ENCODE results near the gene ACTL6A. TPM values are rescaled to one million over a fixed set of nuclear protein-coding genes. Genes with fewer than 3 reads are reported as not detected.

Gene ACTL6A
- total RNA-seq, 4 donors from 2014 or later: 12.1 to 27.8 (median 21.0) TPM

DNA sequence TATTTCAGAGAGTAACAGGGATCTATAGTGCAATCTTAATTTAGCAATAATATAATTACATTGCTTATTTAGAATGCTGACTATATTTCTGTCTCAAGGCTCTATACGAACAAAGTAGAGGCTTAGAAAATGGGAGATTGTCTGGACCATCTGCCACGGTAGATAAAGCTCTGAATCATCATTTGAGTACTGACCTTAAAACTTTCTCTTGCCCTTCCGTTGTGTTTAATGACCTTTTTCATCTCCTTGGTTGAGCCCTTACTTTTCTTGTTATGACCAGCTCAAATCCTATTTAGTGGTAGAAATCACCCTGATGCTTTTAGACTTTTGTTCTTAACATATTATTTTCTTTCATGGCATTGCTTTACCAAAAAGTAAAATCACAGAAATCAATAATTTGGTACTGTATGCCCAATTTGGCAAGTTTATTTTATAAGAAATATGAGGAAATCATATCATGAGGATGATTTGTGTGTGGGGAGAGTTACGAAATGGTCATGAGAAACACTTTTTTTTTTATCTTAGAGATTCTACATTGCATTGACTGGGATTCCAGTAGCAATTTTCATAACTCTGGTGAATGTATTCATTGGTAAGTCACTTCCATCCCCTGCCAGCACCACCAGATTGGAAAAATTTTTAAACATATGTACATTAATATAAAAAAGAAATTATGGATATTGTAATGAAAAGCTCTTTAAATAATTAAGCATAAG lies 52.9 kb downstream of the ACTL6A start:
- H3K4me3 ChIP-seq: no peak overlapping the region
- no peak for DNase-seq
- peaks cover 0 to 2% of the 10 kb centered on the region in 2 donors for H3K4me1 ChIP-seq
- no peaks in the 10 kb centered on the region for H3K9me3 ChIP-seq
- H3K27ac ChIP-seq: no peak overlapping the region
- H3K27me3 ChIP-seq: no peaks in the 10 kb centered on the region
- intact Hi-C loops (cut with DNase I; ENCODE audit: low total_unique reads) (no loop called here), in situ Hi-C loops (cut with MboI; ENCODE audit: low sequenced_read_pairs in 4 of 4) (loop anchor here in 1 of 4 donors (25.0 kb wide), 1 partner anchor 478 kb away; the partner anchor contains the start of gene PIK3CA)
- TF ChIP-seq, protein P1, sequence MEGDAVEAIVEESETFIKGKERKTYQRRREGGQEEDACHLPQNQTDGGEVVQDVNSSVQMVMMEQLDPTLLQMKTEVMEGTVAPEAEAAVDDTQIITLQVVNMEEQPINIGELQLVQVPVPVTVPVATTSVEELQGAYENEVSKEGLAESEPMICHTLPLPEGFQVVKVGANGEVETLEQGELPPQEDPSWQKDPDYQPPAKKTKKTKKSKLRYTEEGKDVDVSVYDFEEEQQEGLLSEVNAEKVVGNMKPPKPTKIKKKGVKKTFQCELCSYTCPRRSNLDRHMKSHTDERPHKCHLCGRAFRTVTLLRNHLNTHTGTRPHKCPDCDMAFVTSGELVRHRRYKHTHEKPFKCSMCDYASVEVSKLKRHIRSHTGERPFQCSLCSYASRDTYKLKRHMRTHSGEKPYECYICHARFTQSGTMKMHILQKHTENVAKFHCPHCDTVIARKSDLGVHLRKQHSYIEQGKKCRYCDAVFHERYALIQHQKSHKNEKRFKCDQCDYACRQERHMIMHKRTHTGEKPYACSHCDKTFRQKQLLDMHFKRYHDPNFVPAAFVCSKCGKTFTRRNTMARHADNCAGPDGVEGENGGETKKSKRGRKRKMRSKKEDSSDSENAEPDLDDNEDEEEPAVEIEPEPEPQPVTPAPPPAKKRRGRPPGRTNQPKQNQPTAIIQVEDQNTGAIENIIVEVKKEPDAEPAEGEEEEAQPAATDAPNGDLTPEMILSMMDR (IDR thresholded peaks at IDR 0.05 in 4 of 5, conservative IDR thresholded peaks at IDR 0.05 in 1 of 5): no peak
- no peak for TF ChIP-seq POLR2A (IDR thresholded peaks at IDR 0.05)
- peaks cover 4 to 40% of the 10 kb centered on the region in 2 donors for H3K36me3 ChIP-seq
- no peak for ATAC-seq

DNA sequence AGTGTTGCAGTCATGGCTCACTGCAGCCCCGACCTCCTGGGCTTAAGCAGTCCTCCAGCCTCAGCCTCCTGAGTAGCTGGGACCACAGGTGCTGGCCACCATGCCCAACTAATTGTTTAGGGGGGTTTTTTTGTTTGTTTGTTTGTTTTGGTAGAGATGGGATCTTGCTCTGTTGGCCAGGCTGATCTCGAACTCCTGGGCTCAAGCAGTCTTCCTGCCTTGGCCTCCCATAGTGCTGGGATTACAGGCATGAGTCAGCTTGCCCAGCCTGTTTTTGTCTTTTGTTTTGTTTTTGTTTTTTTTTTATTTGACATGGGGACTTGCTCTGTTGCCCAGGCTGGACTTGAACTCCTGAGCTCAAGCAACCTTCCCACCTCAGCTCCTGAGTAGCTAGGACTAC lies 59.3 kb downstream of the ACTL6A start:
- TF ChIP-seq POLR2A (IDR thresholded peaks at IDR 0.05): no peak
- TF ChIP-seq, protein P1 (IDR thresholded peaks at IDR 0.05 in 4 of 5, conservative IDR thresholded peaks at IDR 0.05 in 1 of 5): no peak
- Histone ChIP-seq H3K9me3 (no peaks in the 10 kb centered on the region), H3K4me3 (no peak overlapping the region), H3K36me3 (peaks cover 9 to 77% of the 10 kb centered on the region in 2 donors), H3K27me3 (no peaks in the 10 kb centered on the region), H3K4me1 (no peaks in the 10 kb centered on the region), H3K27ac (no peak overlapping the region)
- intact Hi-C loops (cut with DNase I; ENCODE audit: low total_unique reads) (no loop called here), in situ Hi-C loops (cut with MboI; ENCODE audit: low sequenced_read_pairs in 4 of 4) (loop anchor here in 1 of 4 donors (25.0 kb wide), 1 partner anchor 485 kb away; the partner anchor contains the start of gene PIK3CA)
- ATAC-seq: no peak
- no peak for DNase-seq

DNA sequence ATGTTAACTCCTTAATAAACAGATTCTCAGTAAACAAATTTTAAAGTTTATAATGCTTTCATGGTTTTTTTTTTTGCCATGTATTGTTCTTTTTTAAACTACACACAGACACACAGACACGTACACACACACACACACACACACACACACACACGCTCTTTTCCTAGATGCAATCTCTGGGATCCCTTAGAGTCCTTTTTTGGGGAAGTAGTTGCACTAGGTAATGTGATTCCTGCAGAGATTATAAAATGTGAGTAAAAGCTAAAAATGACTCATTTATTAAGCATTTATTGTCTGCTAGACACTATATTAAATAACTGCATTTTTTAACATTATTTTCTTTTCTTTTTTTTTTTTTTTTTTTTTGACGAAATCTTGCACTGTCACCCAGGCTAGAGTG lies 61.7 kb downstream of the ACTL6A start:
- no peak for ATAC-seq
- H3K9me3 ChIP-seq: no peaks in the 10 kb centered on the region
- H3K36me3 ChIP-seq: peaks cover 6 to 58% of the 10 kb centered on the region in 2 donors
- DNase-seq: no peak
- no peaks in the 10 kb centered on the region for H3K27me3 ChIP-seq
- intact Hi-C loops (cut with DNase I; ENCODE audit: low total_unique reads): no loop called here
- no peak overlapping the region for H3K27ac ChIP-seq
- H3K4me1 ChIP-seq: no peaks in the 10 kb centered on the region
- H3K4me3 ChIP-seq: no peak overlapping the region
- TF ChIP-seq POLR2A (IDR thresholded peaks at IDR 0.05): no peak
- TF ChIP-seq, protein P1 (IDR thresholded peaks at IDR 0.05 in 4 of 5, conservative IDR thresholded peaks at IDR 0.05 in 1 of 5): no peak
- in situ Hi-C loops (cut with MboI; ENCODE audit: low sequenced_read_pairs in 4 of 4): loop anchor here in 1 of 4 donors (25.0 kb wide), 1 partner anchor 487 kb away; the partner anchor contains the start of gene PIK3CA

DNA sequence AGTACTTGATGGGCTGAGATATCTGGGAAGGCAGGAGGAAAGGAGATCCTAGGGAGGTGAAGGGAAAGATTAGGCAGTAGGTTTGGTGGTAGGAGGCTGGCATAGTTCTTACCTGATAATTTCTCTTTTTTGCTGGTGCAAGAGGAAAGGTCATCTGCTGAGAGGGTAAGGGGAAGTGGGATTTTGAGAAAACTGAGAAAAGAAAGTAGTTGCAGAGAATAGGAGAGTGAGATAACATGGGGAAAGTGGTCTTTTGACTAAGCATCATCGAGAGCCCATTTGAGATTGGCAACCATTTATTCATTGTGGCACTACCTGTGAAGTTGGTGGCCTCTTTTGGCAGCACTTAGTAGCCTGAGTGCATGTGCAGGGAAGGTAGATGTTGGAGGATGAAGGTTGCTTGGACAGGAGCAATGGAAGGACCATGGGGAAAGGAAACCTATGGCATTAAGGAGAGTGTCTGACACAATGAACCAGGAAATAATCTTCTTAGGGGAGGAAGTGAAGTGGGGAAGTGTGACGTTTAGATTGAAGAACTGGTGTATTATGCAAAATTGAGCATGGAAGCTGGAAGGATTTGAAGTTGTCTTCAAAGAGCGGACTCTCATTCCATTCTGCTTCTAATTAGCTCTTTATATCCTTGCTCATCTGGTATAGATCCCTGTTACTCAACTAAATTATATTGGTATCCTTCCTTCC lies 68.2 kb downstream of the ACTL6A start:
- intact Hi-C loops (cut with DNase I; ENCODE audit: low total_unique reads): no loop called here
- in situ Hi-C loops (cut with MboI; ENCODE audit: low sequenced_read_pairs in 4 of 4): no loop called here
- Histone ChIP-seq H3K27me3 (no peaks in the 10 kb centered on the region), H3K4me3 (no peak overlapping the region), H3K36me3 (peaks cover 0 to 3% of the 10 kb centered on the region in 2 donors), H3K9me3 (no peaks in the 10 kb centered on the region), H3K4me1 (no peaks in the 10 kb centered on the region), H3K27ac (no peak overlapping the region)
- ATAC-seq: no peak
- TF ChIP-seq, protein P1 (IDR thresholded peaks at IDR 0.05 in 4 of 5, conservative IDR thresholded peaks at IDR 0.05 in 1 of 5): no peak
- TF ChIP-seq POLR2A (IDR thresholded peaks at IDR 0.05): no peak
- no peak for DNase-seq

Other genes starting within 250 kb of the ACTL6A start
- gene ZNF639, start 239.9 kb upstream of the ACTL6A start, total RNA-seq: 10 to 100 TPM; 28.7 to 43.7 (median 39.7) TPM
- gene MFN1, start 215.2 kb upstream of the ACTL6A start, total RNA-seq: 10 to 100 TPM; 27.2 to 37.1 (median 32.9) TPM
- 1 to 10 TPM; 3.4 to 4.9 (median 3.7) TPM for gene GNB4, start 111.5 kb upstream of the ACTL6A start, total RNA-seq
- 10 to 100 TPM; 34.9 to 74.0 (median 41.2) TPM for gene MRPL47, start 41.7 kb downstream of the ACTL6A start, total RNA-seq
- 100 to 1,000 TPM; 127 to 348 (median 179) TPM for gene NDUFB5, start 41.9 kb downstream of the ACTL6A start, total RNA-seq
- 100 to 1,000 TPM; 117 to 453 (median 249) TPM for gene USP13, start 90.1 kb downstream of the ACTL6A start, total RNA-seq

All from gastrocnemius medialis (tissue), 4 donors.